GM12878 (cell line): ENCODE measurements around the gene C5AR2. TPM values are rescaled to one million over a fixed set of nuclear protein-coding genes. Genes with fewer than 3 reads are reported as not detected.

Source experiments
- ATAC-seq: fragments of 200-7000 bp; cut with Tn5 transposase; 3 replicates; pipeline ENCODE4 v1.9.1; 2020; ENCODE audit warnings: mild to moderate bottlenecking, moderate library complexity
- BruUV-seq: library from RNA; stranded (reverse); fragments of 400-500 nt; replicated peaks from 2 replicates; lab custom pipeline; 2021; lab: Mats Ljungman, UMichigan
- CTCF ChIA-PET: fragments of 300-600 bp; sonication (Branson Sonifier 250); formaldehyde crosslinking; extraction: SDS; loops from one replicate; lab custom pipeline; 2021; ENCODE audit warnings: inconsistent platforms; lab: Yijun Ruan, JAX
- POLR2A ChIA-PET: fragments of 350-600 bp; formaldehyde crosslinking; extraction: SDS; loops from one replicate; lab custom pipeline; 2021; ENCODE audit warnings: inconsistent platforms; lab: Charles Lee
- RAD21 ChIA-PET: fragments of 300-600 bp; sonication (Branson Sonifier 250); formaldehyde crosslinking; loops from one replicate; lab custom pipeline; 2023; ENCODE audit warnings: antibody characterized with exemption; ENCODE audit not compliant: unreplicated experiment; lab: Charles Lee
- SMC1A ChIA-PET: fragments of 300-600 bp; sonication (Branson Sonifier 250); formaldehyde crosslinking; loops from one replicate; lab custom pipeline; 2023; ENCODE audit not compliant: unreplicated experiment, uncharacterized antibody; lab: Charles Lee
- DNase-seq: peaks from one replicate; pipeline ENCODE4 v3.0.0-alpha.2; 2011; ENCODE audit warnings: low read depth, low spot score
- FAIRE-seq: peaks from 3 replicates; lab custom pipeline; 2011; peaks lifted over from hg19 to GRCh38; lab: Jason Lieb, UNC
- H2AFZ ChIP-seq: 2 replicates; pipeline ENCODE4 v1.6.0; 2011; ENCODE audit warnings: low read depth, low read length, control low read depth; ENCODE audit not compliant: control insufficient read depth
- H3K27ac ChIP-seq: 2 replicates; pipeline ENCODE4 v1.5.1; 2011; ENCODE audit warnings: control low read depth; ENCODE audit not compliant: control insufficient read depth, insufficient read depth
- H3K27me3 ChIP-seq, 2 experiments: replicated peaks in 1 of 2; 2 replicates each; pipeline versions ENCODE4 v1.6.0 to v1.6.1; 2011; ENCODE audit warnings: low read length in 1 of 2; ENCODE audit not compliant: control insufficient read depth in 2 of 2, insufficient read depth in 2 of 2
- H3K36me3 ChIP-seq, 2 experiments: 2 replicates each; pipeline ENCODE4 v1.5.1; 2011; ENCODE audit warnings: low read length in 1 of 2; ENCODE audit not compliant: control insufficient read depth in 2 of 2, insufficient read depth in 2 of 2
- H3K4me1 ChIP-seq: 2 replicates; pipeline ENCODE4 v1.6.1; 2011; ENCODE audit warnings: mild to moderate bottlenecking, low read length, moderate library complexity, mixed read lengths; ENCODE audit not compliant: control insufficient read depth, insufficient read depth
- H3K4me2 ChIP-seq: 2 replicates; pipeline ENCODE4 v1.6.0; 2011; ENCODE audit warnings: control low read depth; ENCODE audit not compliant: control insufficient read depth, insufficient read depth
- H3K4me3 ChIP-seq: fragments of 200-600 bp; sonication (generic); 2 replicates; pipeline ENCODE4 v1.5.1; 2016
- H3K79me2 ChIP-seq: 2 replicates; pipeline ENCODE4 v1.6.0; 2011; ENCODE audit warnings: low read length; ENCODE audit not compliant: control insufficient read depth, insufficient read depth
- H3K9ac ChIP-seq: 2 replicates; pipeline ENCODE4 v1.8.0; 2011; ENCODE audit warnings: low read length, control low read depth, mixed read lengths; ENCODE audit not compliant: control insufficient read depth, insufficient read depth
- H3K9me3 ChIP-seq: replicated peaks from 3 replicates; pipeline ENCODE4 v1.5.1; 2011; ENCODE audit warnings: mild to moderate bottlenecking, low read length; ENCODE audit not compliant: control insufficient read depth, insufficient read depth
- H4K20me1 ChIP-seq: 2 replicates; pipeline ENCODE4 v1.6.0; 2011; ENCODE audit not compliant: control insufficient read depth, insufficient read depth
- CBX5 ChIP-seq: sonication (generic); IDR thresholded peaks from 2 replicates; pipeline ENCODE4 v1.6.1; 2016; ENCODE audit warnings: low read depth, moderate library complexity, mild to moderate bottlenecking, inconsistent platforms
- CREM ChIP-seq: IDR thresholded peaks from 2 replicates; pipeline ENCODE4 v1.6.1; 2014; ENCODE audit warnings: antibody characterized with exemption, low read depth
- HDAC2 ChIP-seq: fragments of 200-600 bp; sonication (generic); IDR thresholded peaks from 2 replicates; pipeline ENCODE4 v1.6.1; 2017
- IKZF1 ChIP-seq: fragments of 450-650 bp; conservative IDR thresholded peaks from 2 replicates; pipeline ENCODE4 v1.6.1; 2017; ENCODE audit warnings: antibody characterized with exemption, mild to moderate bottlenecking
- IKZF2 ChIP-seq, 2 experiments: fragments of 450-650 bp; IDR thresholded peaks; 2 replicates each; pipeline ENCODE4 v1.6.1; 2017; ENCODE audit warnings: mild to moderate bottlenecking in 2 of 2, moderate library complexity in 2 of 2
- NFYA ChIP-seq: IDR thresholded peaks from 2 replicates; pipeline ENCODE4 v1.6.1; 2011; ENCODE audit warnings: low read depth, mild to moderate bottlenecking, low read length, improper control_type of control experiment, borderline replicate concordance
- RELA ChIP-seq: fragments of 450-650 bp; IDR thresholded peaks from 2 replicates; pipeline ENCODE4 v1.8.0; 2014; ENCODE audit warnings: borderline replicate concordance; ENCODE audit not compliant: partially characterized antibody
- SIN3A ChIP-seq: IDR thresholded peaks from 2 replicates; pipeline ENCODE4 v1.6.1; 2012; ENCODE audit warnings: low read depth, low read length, improper control_type of control experiment
- SP1 ChIP-seq: IDR thresholded peaks from one replicate; pipeline ENCODE4 v1.6.1; 2011; ENCODE audit warnings: low read depth, low read length
- SRF ChIP-seq, 2 experiments: IDR thresholded peaks; 2 replicates each; pipeline ENCODE4 v1.6.1; 2011; ENCODE audit warnings: low read depth in 2 of 2, low read length in 2 of 2, mild to moderate bottlenecking in 1 of 2, moderate library complexity in 1 of 2
- WGBS: methylation state at CpG from one replicate; pipeline ENCODE4 v1.1.6; 2016; ENCODE audit warnings: low lambda C conversion rate; ENCODE audit not compliant: insufficient replicate concordance, insufficient coverage; ENCODE audit errors: missing lambda C conversion rate; 5-methylcytosine and 5-hydroxymethylcytosine counted together
- in situ Hi-C: fragments of 300-500 bp; cut with MboI; formaldehyde crosslinking; loops from 9 replicates; pipeline ENCODE4 v1.14.3; 2018; ENCODE audit warnings: mixed read lengths
- intact Hi-C: fragments of 100-400 bp; cut with micrococcal nuclease; formaldehyde crosslinking; loops from one replicate; pipeline ENCODE4 v1.14.2; 2022; ENCODE audit not compliant: unreplicated experiment
- polyA plus RNA-seq, 11 experiments: library from polyadenylated mRNA; depleted of rRNA in 4 of 11; unstranded in 6 of 11; stranded (reverse) in 5 of 11; fragments of >200 nt; fragmentation: Nextera tagmentation in 4 of 11; fragmentation: Illumina TruSeq in 1 of 11; extraction: Ambion mirVana in 4 of 11; extraction: Trizol in 1 of 11; gene quantifications; 1 replicate in 1 of 11; 2 replicates in 10 of 11; pipeline versions ENCODE4 v1.2.1 to v1.2.3, GENCODE V29; 2011 to 2016; ENCODE audit warnings: inconsistent platforms in 2 of 11, missing spikeins in 2 of 11, low read depth in 1 of 11
- total RNA-seq, 4 experiments: library from RNA; depleted of rRNA in 3 of 4; stranded (reverse); fragments of >200 nt in 3 of 4; fragmentation: Illumina TruSeq in 1 of 4; extraction: Trizol in 1 of 4; gene quantifications; 2 replicates each; pipeline versions ENCODE4 v1.2.1 to v1.2.3, GENCODE V29; 2013 to 2021
- TF ChIP-seq, protein P1 (sequence below): fragments of 450-650 bp; IDR thresholded peaks from 2 replicates; pipeline ENCODE4 v1.6.1; 2014; ENCODE audit warnings: mild to moderate bottlenecking

The C5AR2 gene
- total and polyA plus RNA-seq, 10 of the 15 experiments (the other 5 are each of a cell fraction or from before 2014, with no cell fraction given), result 0.01 TPM; not detected in 9

DNA sequence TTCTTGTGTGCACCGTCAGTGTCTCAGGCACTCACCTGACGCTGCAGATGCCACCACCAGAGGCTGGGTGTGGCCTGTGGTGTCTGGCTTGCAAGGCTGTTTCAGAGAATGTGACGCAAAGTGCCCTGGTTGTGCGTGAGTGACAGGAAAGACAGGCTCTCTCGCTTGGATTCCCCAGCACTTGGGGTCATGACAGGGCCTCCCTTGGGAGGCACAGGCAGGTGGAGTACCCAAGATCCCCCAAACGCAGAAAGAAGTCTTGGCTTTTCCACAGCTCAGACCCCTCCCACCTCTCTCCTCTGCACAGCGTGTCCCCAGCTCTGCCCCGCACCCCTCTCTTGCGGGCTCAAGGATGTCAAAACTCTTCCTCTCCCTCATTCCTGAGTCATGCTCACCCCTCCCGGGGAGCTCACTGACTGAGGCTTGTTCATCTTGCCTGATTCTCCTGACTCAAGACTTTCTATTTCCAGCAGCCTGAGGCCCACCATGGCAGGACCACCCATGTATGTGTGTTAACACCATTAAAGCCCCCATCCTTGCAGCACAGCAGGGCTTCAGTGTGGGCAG, 38.2 kb downstream of the C5AR2 start:
- Histone ChIP-seq H3K9me3 (no peaks in the 10 kb centered on the region), H3K4me2 (no peak overlapping the region), H3K4me3 (no peak overlapping the region), H3K79me2 (no peaks in the 10 kb centered on the region), H2AFZ (no peak overlapping the region), H4K20me1 (no peaks in the 10 kb centered on the region; the same call in 1 of the 2 replicates), H3K9ac (no peak overlapping the region), H3K36me3 (peaks cover 11 to 20% of the 10 kb centered on the region in 2 experiments; a peak in 3 of 4 replicates), H3K27ac (no peak overlapping the region), H3K27me3 (no peaks in the 10 kb centered on the region), H3K4me1 (no peaks in the 10 kb centered on the region)
- intact Hi-C loops, result no loop called here
- ChIA-PET POLR2A (no interaction called here), CTCF (interaction anchor here (1.9 kb wide), 1 partner anchor 21 kb away, joined by 5 read pairs; the partner anchor contains the start of gene DHX34), RAD21 (no interaction called here), SMC1A (no interaction called here)
- in situ Hi-C loops, result no loop called here
- TF ChIP-seq CBX5, result no peak
- no peak for TF ChIP-seq SP1
- no peak for TF ChIP-seq SIN3A
- TF ChIP-seq SRF (IDR thresholded peaks at IDR 0.05; ENCODE audit: low read depth in 2 of 2, low read length in 2 of 2), result no peak
- no peak for TF ChIP-seq IKZF2 (IDR thresholded peaks at IDR 0.05)
- TF ChIP-seq, protein P1, sequence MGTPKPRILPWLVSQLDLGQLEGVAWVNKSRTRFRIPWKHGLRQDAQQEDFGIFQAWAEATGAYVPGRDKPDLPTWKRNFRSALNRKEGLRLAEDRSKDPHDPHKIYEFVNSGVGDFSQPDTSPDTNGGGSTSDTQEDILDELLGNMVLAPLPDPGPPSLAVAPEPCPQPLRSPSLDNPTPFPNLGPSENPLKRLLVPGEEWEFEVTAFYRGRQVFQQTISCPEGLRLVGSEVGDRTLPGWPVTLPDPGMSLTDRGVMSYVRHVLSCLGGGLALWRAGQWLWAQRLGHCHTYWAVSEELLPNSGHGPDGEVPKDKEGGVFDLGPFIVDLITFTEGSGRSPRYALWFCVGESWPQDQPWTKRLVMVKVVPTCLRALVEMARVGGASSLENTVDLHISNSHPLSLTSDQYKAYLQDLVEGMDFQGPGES, result no peak
- no peak for TF ChIP-seq CREM
- no peak for TF ChIP-seq HDAC2
- no peak for TF ChIP-seq IKZF1
- TF ChIP-seq RELA, result no peak
- no peak for TF ChIP-seq NFYA
- BruUV-seq, result no TSS peak
- DNase-seq, result no peak
- FAIRE-seq, result no peak
- no peak for ATAC-seq
- 88% methylated on average over 9 of the region's 10 CpGs for WGBS
